Chondrocyte (in vitro differentiated cells): ENCODE results near the gene CTXN1. TPM values are rescaled to one million over a fixed set of nuclear protein-coding genes. Genes with fewer than 3 reads are reported as not detected.

Experiments
- DNase-seq: peaks from one replicate; pipeline ENCODE4 v3.0.0; 2021; ENCODE audit warnings: mixed read lengths, low spot score
- H3K27ac Mint-ChIP-seq: one replicate; pipeline ENCODE4 v1.8.0; 2021; ENCODE audit warnings: mild to moderate bottlenecking, moderate library complexity, mixed read lengths; ENCODE audit not compliant: unreplicated experiment
- H3K27me3 Mint-ChIP-seq: 2 replicates; pipeline ENCODE4 v1.8.0; 2021; ENCODE audit warnings: low read depth, mixed read lengths
- H3K36me3 Mint-ChIP-seq: 2 replicates; pipeline ENCODE4 v1.8.0; 2021; ENCODE audit warnings: low read depth, mixed read lengths
- H3K4me1 Mint-ChIP-seq: 2 replicates; pipeline ENCODE4 v1.8.0; 2021; ENCODE audit warnings: low read depth, mild to moderate bottlenecking, mixed read lengths
- H3K4me3 Mint-ChIP-seq: one replicate; pipeline ENCODE4 v1.8.0; 2021; ENCODE audit warnings: mild to moderate bottlenecking, moderate library complexity, mixed read lengths; ENCODE audit not compliant: unreplicated experiment
- H3K9me3 Mint-ChIP-seq: 2 replicates; pipeline ENCODE4 v1.8.0; 2021; ENCODE audit warnings: low read depth, mixed read lengths
- total RNA-seq: library from RNA; stranded (reverse); gene quantifications from 3 replicates; pipeline ENCODE4 v1.2.1, GENCODE V29; 2021
- TF ChIP-seq, protein P1 (sequence below): fragments of 200-600 bp; sonication (generic); IDR thresholded peaks from 2 replicates; pipeline ENCODE4 v1.5.0; 2021; ENCODE audit warnings: antibody characterized with exemption, mild to moderate bottlenecking, moderate library complexity

Gene CTXN1
- total RNA-seq, 1 donor from 2014 or later, result 36.0 TPM

- peaks cover 40% of the 10 kb centered on the region for H3K4me1 Mint-ChIP-seq
- peak; percentile 87 for DNase-seq
- H3K27ac Mint-ChIP-seq, result peak overlapping the region; percentile 81
- no peaks in the 10 kb centered on the region for H3K27me3 Mint-ChIP-seq
- no peaks in the 10 kb centered on the region for H3K9me3 Mint-ChIP-seq
- TF ChIP-seq, protein P1, sequence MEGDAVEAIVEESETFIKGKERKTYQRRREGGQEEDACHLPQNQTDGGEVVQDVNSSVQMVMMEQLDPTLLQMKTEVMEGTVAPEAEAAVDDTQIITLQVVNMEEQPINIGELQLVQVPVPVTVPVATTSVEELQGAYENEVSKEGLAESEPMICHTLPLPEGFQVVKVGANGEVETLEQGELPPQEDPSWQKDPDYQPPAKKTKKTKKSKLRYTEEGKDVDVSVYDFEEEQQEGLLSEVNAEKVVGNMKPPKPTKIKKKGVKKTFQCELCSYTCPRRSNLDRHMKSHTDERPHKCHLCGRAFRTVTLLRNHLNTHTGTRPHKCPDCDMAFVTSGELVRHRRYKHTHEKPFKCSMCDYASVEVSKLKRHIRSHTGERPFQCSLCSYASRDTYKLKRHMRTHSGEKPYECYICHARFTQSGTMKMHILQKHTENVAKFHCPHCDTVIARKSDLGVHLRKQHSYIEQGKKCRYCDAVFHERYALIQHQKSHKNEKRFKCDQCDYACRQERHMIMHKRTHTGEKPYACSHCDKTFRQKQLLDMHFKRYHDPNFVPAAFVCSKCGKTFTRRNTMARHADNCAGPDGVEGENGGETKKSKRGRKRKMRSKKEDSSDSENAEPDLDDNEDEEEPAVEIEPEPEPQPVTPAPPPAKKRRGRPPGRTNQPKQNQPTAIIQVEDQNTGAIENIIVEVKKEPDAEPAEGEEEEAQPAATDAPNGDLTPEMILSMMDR, result peak; percentile 80
- peak overlapping the region; percentile 74 for H3K4me3 Mint-ChIP-seq
- H3K36me3 Mint-ChIP-seq, result peaks cover 4% of the 10 kb centered on the region
Observed at GRCh38 chr19:7917267-7918061, 8.5 kb downstream of the CTXN1 start.

GRCh38 chr19:7916955-7917266, 9.0 kb downstream of the CTXN1 start:
- Mint-ChIP-seq H3K9me3 (no peaks in the 10 kb centered on the region), H3K36me3 (peaks cover 6% of the 10 kb centered on the region), H3K27me3 (no peaks in the 10 kb centered on the region), H3K4me3 (peak overlapping the region; percentile 74), H3K4me1 (peaks cover 36% of the 10 kb centered on the region), H3K27ac (peak overlapping the region; percentile 81)
- TF ChIP-seq, protein P1, result no peak
- DNase-seq, result no peak

DNA sequence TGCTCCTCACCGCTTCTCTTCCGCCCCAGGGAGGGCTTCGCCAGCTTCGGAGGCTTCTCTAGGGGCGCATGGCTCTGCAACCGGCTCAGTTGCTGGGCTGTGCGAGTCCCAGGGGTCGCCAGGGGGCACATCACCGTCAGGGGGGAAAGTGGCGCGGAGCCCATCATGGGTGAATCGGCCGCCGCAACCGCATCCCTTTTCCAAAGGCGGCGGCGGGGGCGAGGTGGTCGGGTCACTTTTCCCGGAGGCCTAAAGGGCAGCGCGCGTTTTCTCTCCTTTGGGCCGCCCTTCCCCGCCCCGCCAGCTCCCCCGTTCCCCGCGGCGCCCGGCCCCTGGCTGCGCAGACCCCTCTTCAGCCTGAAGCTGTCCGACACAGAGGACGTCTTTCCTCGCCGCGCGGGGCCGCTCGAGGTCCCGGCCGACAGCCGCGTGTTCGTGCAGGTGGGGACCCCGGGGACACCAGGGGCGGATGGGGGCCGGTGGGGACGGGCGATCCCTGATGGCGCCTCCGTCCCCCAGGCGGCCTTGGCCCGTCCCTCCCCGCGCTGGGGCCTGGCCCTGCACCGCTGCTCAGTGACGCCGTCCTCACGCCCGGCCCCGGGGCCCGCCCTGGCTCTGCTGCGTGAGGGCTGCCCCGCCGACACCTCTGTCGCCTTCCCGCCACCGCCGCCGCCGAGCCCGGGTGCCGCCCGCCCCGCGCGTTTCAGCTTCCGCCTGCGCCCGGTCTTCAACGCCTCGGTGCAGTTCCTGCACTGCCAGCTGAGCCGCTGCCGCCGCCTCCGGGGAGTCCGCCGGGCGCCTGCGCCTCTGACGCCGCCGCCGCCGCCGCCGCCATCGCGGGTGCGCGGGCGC, 9.6 kb downstream of the CTXN1 start:
- H3K4me3 Mint-ChIP-seq, result peak overlapping the region; percentile 74
- H3K27me3 Mint-ChIP-seq, result no peaks in the 10 kb centered on the region
- DNase-seq, result peak; percentile 89
- no peaks in the 10 kb centered on the region for H3K9me3 Mint-ChIP-seq
- H3K27ac Mint-ChIP-seq, result no peak overlapping the region
- H3K36me3 Mint-ChIP-seq, result peaks cover 8% of the 10 kb centered on the region
- H3K4me1 Mint-ChIP-seq, result peaks cover 30% of the 10 kb centered on the region
- TF ChIP-seq, protein P1, result peak; percentile 40

DNA sequence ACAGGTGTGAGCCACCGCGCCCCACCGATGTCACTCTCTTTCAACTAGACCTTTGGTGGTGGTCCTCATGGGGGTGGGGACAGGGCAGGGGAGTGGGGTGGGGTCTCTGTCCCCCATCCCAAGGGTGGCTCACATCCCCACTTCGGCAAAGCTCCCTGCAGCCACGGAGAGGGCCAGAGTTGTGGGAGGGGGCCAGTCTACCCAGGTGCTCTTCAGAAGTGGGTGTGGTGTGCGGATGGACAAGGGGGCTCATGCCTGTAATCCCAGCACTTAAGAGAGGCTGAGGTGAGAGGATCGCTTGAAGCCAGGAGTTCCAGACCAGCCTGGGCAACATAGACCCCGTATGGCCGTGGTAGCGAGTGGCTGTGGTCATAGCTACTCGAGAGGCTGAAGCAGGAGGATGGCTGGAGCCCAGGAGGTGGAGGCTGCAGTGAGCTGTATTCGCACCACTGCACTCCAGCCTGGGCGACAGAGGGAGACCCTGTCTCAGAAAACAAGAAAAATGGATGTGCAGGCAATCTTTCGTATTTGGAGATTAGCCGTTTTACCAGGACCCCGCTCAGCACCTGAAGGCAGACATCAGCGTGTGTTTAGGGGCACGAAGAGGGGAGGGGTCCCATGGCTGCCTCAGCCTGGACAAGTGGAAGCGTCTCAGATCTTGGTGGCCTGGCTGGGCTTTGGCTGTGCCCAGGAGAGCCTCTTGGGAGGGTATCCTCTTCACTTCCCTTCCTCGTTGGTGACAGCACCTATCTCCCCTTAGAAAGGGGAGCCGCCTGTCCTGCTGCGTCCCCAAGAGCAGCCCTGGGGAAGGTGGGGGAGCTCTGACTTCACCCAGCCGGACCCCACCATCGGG, 10.5 kb downstream of the CTXN1 start:
- H3K36me3 Mint-ChIP-seq, result peaks cover 13% of the 10 kb centered on the region
- H3K4me1 Mint-ChIP-seq, result peaks cover 24% of the 10 kb centered on the region
- H3K27ac Mint-ChIP-seq, result no peak overlapping the region
- H3K27me3 Mint-ChIP-seq, result no peaks in the 10 kb centered on the region
- no peak for DNase-seq
- TF ChIP-seq, protein P1, result no peak
- H3K9me3 Mint-ChIP-seq, result no peaks in the 10 kb centered on the region
- peak overlapping the region; percentile 57 for H3K4me3 Mint-ChIP-seq

DNA sequence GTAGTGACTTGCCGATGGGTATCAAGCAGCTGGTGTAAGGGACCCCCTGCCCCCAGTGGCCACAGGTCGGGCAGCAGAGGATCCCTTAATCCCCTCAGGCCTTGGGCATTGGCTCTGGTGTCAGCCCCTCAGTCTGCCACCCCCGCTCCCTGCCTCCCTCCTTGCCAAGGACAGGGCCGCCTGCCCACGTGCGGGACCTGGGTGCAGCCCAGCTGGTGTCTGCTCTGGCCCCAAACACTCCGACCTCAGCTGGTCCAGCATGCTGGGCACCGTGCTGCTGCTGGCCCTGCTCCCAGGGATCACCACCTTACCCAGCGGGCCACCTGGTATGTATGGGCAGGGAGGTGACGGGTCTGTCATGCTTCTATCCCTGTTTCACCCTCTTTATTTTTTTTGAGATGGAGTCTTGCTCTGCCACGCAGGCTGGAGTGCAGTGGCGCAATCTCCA, 11.3 kb downstream of the CTXN1 start, which contains the start of gene TGFBR3L:
Gene TGFBR3L (plus strand): TSS at position 233 of the 448 bp plus-strand sequence.
- Mint-ChIP-seq H3K36me3 (peaks cover 14% of the 10 kb centered on the region), H3K4me3 (peak within 1 kb of the TSS; percentile 57), H3K9me3 (no peaks in the 10 kb centered on the region), H3K4me1 (peaks cover 19% of the 10 kb centered on the region), H3K27ac (no peak within 1 kb of the TSS), H3K27me3 (no peaks in the 10 kb centered on the region)
- no peak for DNase-seq
- TF ChIP-seq, protein P1, result no peak
